ENCODE results near the gene HNRNPK. TPM values are rescaled to one million over a fixed set of nuclear protein-coding genes. Genes with fewer than 3 reads are reported as not detected.

The HNRNPK gene
- total and polyA plus RNA-seq, 2 of the 13 experiments (the other 11 are each of a cell fraction or from before 2014, with no cell fraction given) = 321 to 712 TPM

DNA sequence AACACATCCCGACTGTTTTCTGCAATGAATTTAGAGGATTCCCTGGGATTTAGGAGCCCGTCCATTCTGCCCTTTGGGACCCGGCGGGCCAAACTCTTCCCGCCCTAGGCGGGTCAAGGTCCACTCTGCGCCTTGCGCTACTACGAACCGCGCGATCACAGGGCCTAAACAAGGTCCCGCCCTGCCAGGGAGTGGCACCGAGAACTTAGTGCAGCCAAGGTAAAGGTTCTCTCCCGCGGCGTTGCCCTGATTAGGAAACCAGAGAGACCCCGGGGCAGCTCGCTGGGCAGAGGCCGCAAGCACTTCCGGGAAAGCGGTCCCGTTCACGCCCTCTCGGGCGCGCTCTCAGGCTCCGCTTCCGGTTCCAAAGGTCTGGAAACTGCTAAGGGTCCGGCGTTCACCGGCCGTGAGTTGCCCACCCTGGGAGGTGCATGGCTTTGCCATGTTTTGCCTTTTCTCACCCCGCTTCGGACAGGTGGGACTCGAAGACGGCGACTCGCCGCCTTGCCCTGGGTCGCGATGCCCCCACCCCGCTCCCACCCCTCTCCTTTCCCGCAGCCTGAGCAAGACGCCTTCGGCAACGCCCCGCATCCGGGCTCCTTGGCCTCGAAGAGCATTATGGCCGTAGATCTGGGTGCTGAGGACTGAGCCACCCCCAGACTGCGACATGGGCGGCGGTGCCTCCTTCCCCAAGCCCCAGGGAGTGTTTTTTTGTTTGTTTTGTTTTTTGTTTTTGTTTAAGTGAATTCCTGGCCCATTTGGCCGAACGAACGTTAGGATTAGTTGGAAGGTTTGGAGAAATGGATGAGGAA lies 23.4 kb downstream of the HNRNPK start (continued):
- 0 out of 2 replicates have a peak, but pooled peaks have one; percentile 18 for TF ChIP-seq ZNF180 (CRISPR knock-in tag; IDR thresholded peaks at IDR 0.05; ENCODE audit: borderline replicate concordance, low read depth)
- no peak for TF ChIP-seq HINFP (CRISPR knock-in tag; IDR thresholded peaks at IDR 0.05; ENCODE audit: low read depth)
- TF ChIP-seq ZNF761 (CRISPR knock-in tag; conservative IDR thresholded peaks at IDR 0.05) = peak; percentile 60; the same call in 1 of the 2 replicates
- TF ChIP-seq KDM4B (CRISPR knock-in tag; IDR thresholded peaks at IDR 0.05) = no peak; the same call in 1 of the 2 replicates
- no peak for TF ChIP-seq TCF12 (IDR thresholded peaks at IDR 0.05)
- TF ChIP-seq TCF12 (CRISPR knock-in tag; IDR thresholded peaks at IDR 0.05) = no peak
- no peak; the same call in 1 of the 2 replicates for TF ChIP-seq ZFP82 (CRISPR knock-in tag; IDR thresholded peaks at IDR 0.05; ENCODE audit: borderline replicate concordance)
- TF ChIP-seq ZNF30 (CRISPR knock-in tag; IDR thresholded peaks at IDR 0.05) = no peak
- no peak for TF ChIP-seq MTA3 (CRISPR knock-in tag; IDR thresholded peaks at IDR 0.05)

DNA sequence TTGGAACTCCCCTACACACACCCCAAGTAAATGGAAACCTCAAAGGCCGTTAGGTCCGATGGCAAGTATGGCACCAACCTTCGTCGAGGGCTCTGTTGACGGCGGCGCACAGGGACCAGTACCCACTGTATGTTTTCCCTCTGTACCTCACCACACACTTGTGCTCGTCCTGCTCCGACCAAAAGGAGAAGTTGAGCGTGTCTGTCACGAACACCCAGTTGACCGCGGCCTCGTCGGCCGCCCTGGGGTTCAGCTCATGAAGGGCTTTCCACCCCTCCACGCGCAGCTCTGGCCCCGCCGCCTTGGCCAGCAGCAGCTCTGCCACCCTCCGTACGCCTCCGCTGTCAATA lies 24.0 kb downstream of the HNRNPK start:
- H3K4me3 ChIP-seq (replicated peaks in 1 of 3; ENCODE audit: insufficient read depth in 1 of 3, low read depth in 2 of 3, low read length in 3 of 3) = peak overlapping the region; percentile 63 to 88 (median 76)
- peak overlapping the region; percentile 91 for H3K9ac ChIP-seq (ENCODE audit: insufficient read depth, low read depth, low read length)
- peaks cover 17% of the 10 kb centered on the region for H3K79me2 ChIP-seq (ENCODE audit: insufficient read depth, low read length)
- in situ Hi-C loops (cut with HindIII; ENCODE audit: extremely low pct_ligation_motif_present, low pct_unique_long_range_greater_than_20kb) = no loop called here
- H3K4me2 ChIP-seq (ENCODE audit: low read depth, low read length) = peak overlapping the region; percentile 90
- peaks cover 0 to 6% of the 10 kb centered on the region in 2 experiments; a peak in 2 of 5 replicates for H3K36me3 ChIP-seq (replicated peaks in 1 of 2; ENCODE audit: control insufficient read depth in 1 of 2, insufficient read depth in 2 of 2, low read length in 2 of 2)
- BruUV-seq (replicated peaks) = TSS peak; percentile 89
- ATAC-seq (peak; percentile 42), DNase-seq (ENCODE audit: low spot score) (peak; percentile 36), FAIRE-seq (no peak)
- H3K27ac ChIP-seq (ENCODE audit: extremely low read length, insufficient read depth, low read length) = peak overlapping the region; percentile 98
- H3K9me3 ChIP-seq (ENCODE audit: low read length) = no peaks in the 10 kb centered on the region
- H3K4me1 ChIP-seq (ENCODE audit: insufficient read depth, low read length) = peaks cover 51% of the 10 kb centered on the region
- POLR2A ChIA-PET = interaction anchor here (0.9 to 8.0 kb wide), 9 partner anchors 9 to 333 kb away, joined by 3 to 96 read pairs (median 4); partner anchors contain the start of genes HNRNPK, IDNK, KIF27 and RMI1
- intact Hi-C loops (cut with micrococcal nuclease; ENCODE audit: unreplicated experiment) = no loop called here
- WGBS (ENCODE audit: low lambda C conversion rate) = 0% methylated on average over 6 of the region's 23 CpGs
- CTCF ChIA-PET (ENCODE audit: low intra/inter-chr PET ratio, low total read pairs) = no interaction called here
- H4K20me1 ChIP-seq (ENCODE audit: insufficient read depth, low read length) = no peaks in the 10 kb centered on the region
- no peaks in the 10 kb centered on the region; a peak in 1 of 5 replicates for H3K27me3 ChIP-seq (ENCODE audit: control insufficient read depth in 1 of 2, insufficient read depth in 2 of 2, low read length in 2 of 2)
- H2AFZ ChIP-seq (ENCODE audit: low read length) = peak overlapping the region; percentile 28
- 0 out of 2 replicates have a peak, but pooled peaks have one; percentile 1 for TF ChIP-seq REL (CRISPR knock-in tag; conservative IDR thresholded peaks at IDR 0.05)
- TF ChIP-seq ZNF547 (CRISPR knock-in tag; IDR thresholded peaks at IDR 0.05) = no peak; the same call in 1 of the 2 replicates
- TF ChIP-seq TSC22D2 (CRISPR knock-in tag; IDR thresholded peaks at IDR 0.05; ENCODE audit: borderline replicate concordance) = 0 out of 2 replicates have a peak, but pooled peaks have one; percentile 13
- TF ChIP-seq EEA1 (CRISPR knock-in tag; IDR thresholded peaks at IDR 0.05; ENCODE audit: borderline replicate concordance) = 0 out of 2 replicates have a peak, but pooled peaks have one; percentile 18
- TF ChIP-seq NCOA1 (CRISPR knock-in tag; IDR thresholded peaks at IDR 0.05) = peak; percentile 43
- TF ChIP-seq CBX2 (IDR thresholded peaks at IDR 0.05; ENCODE audit: low read depth, low read length) = no peak
- TF ChIP-seq CBX2 (CRISPR knock-in tag; IDR thresholded peaks at IDR 0.05; ENCODE audit: low read depth) = 0 out of 2 replicates have a peak, but pooled peaks have one; percentile 8
- no peak for TF ChIP-seq TMF1 (CRISPR knock-in tag; IDR thresholded peaks at IDR 0.05; ENCODE audit: low read depth)
- no peak; the same call in 1 of the 2 replicates for TF ChIP-seq ZNF740 (CRISPR knock-in tag; IDR thresholded peaks at IDR 0.05)
- peak; percentile 0 for TF ChIP-seq YY1 (IDR thresholded peaks at IDR 0.05; ENCODE audit: insufficient read depth, insufficient replicate concordance, low read depth, low read length)
- TF ChIP-seq ZNF83 (CRISPR knock-in tag; IDR thresholded peaks at IDR 0.05; ENCODE audit: borderline replicate concordance) = peak; percentile 80; the same call in 1 of the 2 replicates

Measured in HepG2 (cell line).